Gastroesophageal sphincter (tissue), 4 donors: ENCODE measurements around the gene B9D1. TPM values are rescaled to one million over a fixed set of nuclear protein-coding genes. Genes with fewer than 3 reads are reported as not detected.

Experiments
- ATAC-seq: fragments of 150-250 bp; one replicate; pipeline ENCODE4 v1.9.1; 2016; ENCODE audit warnings: mild to moderate bottlenecking, moderate library complexity
- H3K27ac ChIP-seq, 4 donors: fragments of 200-600 bp; sonication (generic) in 3 of 4; 1 replicate in 3 of 4; 2 replicates in 1 of 4; pipeline ENCODE4 v1.5.1; 2016 to 2019
- H3K27me3 ChIP-seq: fragments of 200-600 bp; sonication (generic); one replicate; pipeline ENCODE4 v1.5.1; 2019
- H3K36me3 ChIP-seq, 2 donors: fragments of 200-600 bp; sonication (generic); one replicate each; pipeline ENCODE4 v1.5.1; 2019; ENCODE audit warnings: control low read depth in 1 of 2
- H3K4me1 ChIP-seq, 3 donors: fragments of 200-600 bp; sonication (generic); 1 replicate in 2 of 3; 2 replicates in 1 of 3; pipeline ENCODE4 v1.5.1; 2016 to 2019; ENCODE audit warnings: control low read depth in 2 of 3
- H3K4me3 ChIP-seq, 2 donors: fragments of 200-600 bp; sonication (generic); one replicate each; pipeline ENCODE4 v1.5.1; 2019; ENCODE audit warnings: mild to moderate bottlenecking in 1 of 2, moderate library complexity in 1 of 2
- H3K9me3 ChIP-seq, 3 donors: fragments of 200-600 bp; sonication (generic); one replicate each; pipeline ENCODE4 v1.5.1; 2017 to 2019; ENCODE audit warnings: control low read depth in 2 of 3
- EP300 ChIP-seq: sonication (generic); formaldehyde crosslinking; IDR thresholded peaks from one replicate; pipeline ENCODE4 v1.6.1; 2017; ENCODE audit warnings: antibody characterized with exemption, mild to moderate bottlenecking
- POLR2A ChIP-seq, 2 donors: fragments of 450-650 bp; IDR thresholded peaks; one replicate each; pipeline ENCODE4 v1.6.1; 2017; ENCODE audit warnings: antibody characterized with exemption in 2 of 2, mild to moderate bottlenecking in 2 of 2, moderate library complexity in 1 of 2
- POLR2AphosphoS5 ChIP-seq: sonication (generic); formaldehyde crosslinking; IDR thresholded peaks from one replicate; pipeline ENCODE4 v1.6.1; 2017; ENCODE audit warnings: antibody characterized with exemption
- WGBS, 2 donors: methylation state at CpG; one replicate each; pipeline ENCODE4 v1.1.5; 2018; ENCODE audit warnings: low coverage in 1 of 2; 5-methylcytosine and 5-hydroxymethylcytosine counted together
- total RNA-seq, 4 donors: library from RNA; depleted of rRNA; stranded (reverse); fragments of >200 nt; gene quantifications; one replicate each; pipeline ENCODE4 v1.1.0, GENCODE V29; 2016
- TF ChIP-seq, protein P1 (sequence below), 4 experiments: fragments of 200-600 bp in 2 of 4; fragments of 450-650 bp in 2 of 4; sonication (generic) in 1 of 4; IDR thresholded peaks; one replicate each; pipeline ENCODE4 v1.5.1; 2017 to 2019; ENCODE audit warnings: antibody characterized with exemption in 4 of 4, mild to moderate bottlenecking in 2 of 4, moderate library complexity in 2 of 4

B9D1 gene
- total RNA-seq, 4 donors from 2014 or later, result 10.5 to 30.2 (median 16.2) TPM

DNA sequence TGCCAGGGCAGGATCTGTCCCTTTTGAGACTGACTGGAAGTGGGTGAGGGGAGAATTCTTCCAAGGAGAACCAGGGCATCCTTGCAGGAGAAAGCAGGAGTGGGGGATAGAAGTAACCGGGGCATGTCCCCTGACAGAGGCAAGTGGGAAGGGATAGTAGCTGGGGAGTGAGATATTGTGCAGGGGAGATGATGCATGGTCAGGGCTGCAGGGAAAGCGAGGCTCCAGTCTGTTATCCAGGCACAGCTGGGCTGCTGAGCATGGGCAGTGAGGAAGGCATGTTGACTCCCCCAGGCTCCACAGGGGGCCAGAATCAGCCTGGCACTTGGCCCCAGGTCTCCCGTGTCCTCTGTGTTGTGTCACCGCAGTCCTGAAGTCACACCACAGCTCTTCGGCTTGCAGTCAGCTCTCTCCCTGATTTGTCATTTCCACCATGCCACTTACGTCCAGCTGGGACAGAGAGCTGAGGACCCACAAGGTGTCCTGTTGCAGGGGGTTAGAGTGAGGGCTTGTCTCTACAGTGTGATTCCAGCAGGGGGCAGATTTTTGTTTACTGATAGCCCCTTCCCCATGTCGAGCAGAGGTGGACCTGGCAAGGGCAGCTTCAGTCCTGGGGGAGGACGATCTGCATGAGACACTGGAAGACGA lies 40.9 kb downstream of the B9D1 start:
- 66 to 100% methylated on average over 2 to 6 of the region's 9 CpGs for WGBS, 2 donors
- TF ChIP-seq EP300, result no peak
- TF ChIP-seq, protein P1, sequence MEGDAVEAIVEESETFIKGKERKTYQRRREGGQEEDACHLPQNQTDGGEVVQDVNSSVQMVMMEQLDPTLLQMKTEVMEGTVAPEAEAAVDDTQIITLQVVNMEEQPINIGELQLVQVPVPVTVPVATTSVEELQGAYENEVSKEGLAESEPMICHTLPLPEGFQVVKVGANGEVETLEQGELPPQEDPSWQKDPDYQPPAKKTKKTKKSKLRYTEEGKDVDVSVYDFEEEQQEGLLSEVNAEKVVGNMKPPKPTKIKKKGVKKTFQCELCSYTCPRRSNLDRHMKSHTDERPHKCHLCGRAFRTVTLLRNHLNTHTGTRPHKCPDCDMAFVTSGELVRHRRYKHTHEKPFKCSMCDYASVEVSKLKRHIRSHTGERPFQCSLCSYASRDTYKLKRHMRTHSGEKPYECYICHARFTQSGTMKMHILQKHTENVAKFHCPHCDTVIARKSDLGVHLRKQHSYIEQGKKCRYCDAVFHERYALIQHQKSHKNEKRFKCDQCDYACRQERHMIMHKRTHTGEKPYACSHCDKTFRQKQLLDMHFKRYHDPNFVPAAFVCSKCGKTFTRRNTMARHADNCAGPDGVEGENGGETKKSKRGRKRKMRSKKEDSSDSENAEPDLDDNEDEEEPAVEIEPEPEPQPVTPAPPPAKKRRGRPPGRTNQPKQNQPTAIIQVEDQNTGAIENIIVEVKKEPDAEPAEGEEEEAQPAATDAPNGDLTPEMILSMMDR (IDR thresholded peaks at IDR 0.05), result peak in 1 of 4 experiments; percentile 10

DNA sequence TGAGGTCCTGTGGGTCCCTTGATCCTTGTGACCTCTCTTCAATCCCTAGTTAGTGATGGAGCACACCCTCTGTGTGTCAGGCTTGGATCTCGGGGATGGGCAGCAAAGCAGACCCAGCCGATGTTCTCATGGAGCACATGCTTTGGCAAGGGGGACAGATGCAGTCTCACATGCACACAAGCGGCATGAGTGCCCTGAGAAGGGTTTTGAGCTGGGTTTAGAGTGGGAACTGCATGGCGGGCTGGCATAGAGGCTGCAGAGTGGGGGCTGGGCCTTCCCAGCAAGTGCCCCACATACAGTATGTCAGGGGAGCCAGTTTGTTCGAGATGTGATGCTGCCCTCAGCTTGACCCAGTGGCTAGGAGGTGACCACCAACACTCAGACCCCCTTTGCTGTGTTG lies 41.6 kb downstream of the B9D1 start:
- H3K27me3 ChIP-seq, result no peaks in the 10 kb centered on the region
- H3K9me3 ChIP-seq, result no peaks in the 10 kb centered on the region
- H3K27ac ChIP-seq, result no peak overlapping the region
- 70% methylated on average over 2 of the region's 5 CpGs; no CpG with 5 or more reads in 1 of the 2 donors for WGBS, 2 donors
- TF ChIP-seq, protein P1 (IDR thresholded peaks at IDR 0.05), result no peak
- no peak for TF ChIP-seq POLR2AphosphoS5
- no peak for TF ChIP-seq EP300
- ATAC-seq, result no peak
- peaks cover 0 to 17% (median 0%) of the 10 kb centered on the region in 3 donors for H3K4me1 ChIP-seq
- peaks cover 0 to 23% of the 10 kb centered on the region in 2 donors for H3K36me3 ChIP-seq
- H3K4me3 ChIP-seq, result no peak overlapping the region

More for the DNA sequence above, 40.9 kb downstream of the B9D1 start:
- Histone ChIP-seq H3K36me3 (peaks cover 0 to 15% of the 10 kb centered on the region in 2 donors), H3K4me1 (peaks cover 0 to 16% (median 0%) of the 10 kb centered on the region in 3 donors), H3K9me3 (no peaks in the 10 kb centered on the region), H3K4me3 (no peak overlapping the region), H3K27me3 (no peaks in the 10 kb centered on the region), H3K27ac (no peak overlapping the region)
- ATAC-seq, result no peak

DNA sequence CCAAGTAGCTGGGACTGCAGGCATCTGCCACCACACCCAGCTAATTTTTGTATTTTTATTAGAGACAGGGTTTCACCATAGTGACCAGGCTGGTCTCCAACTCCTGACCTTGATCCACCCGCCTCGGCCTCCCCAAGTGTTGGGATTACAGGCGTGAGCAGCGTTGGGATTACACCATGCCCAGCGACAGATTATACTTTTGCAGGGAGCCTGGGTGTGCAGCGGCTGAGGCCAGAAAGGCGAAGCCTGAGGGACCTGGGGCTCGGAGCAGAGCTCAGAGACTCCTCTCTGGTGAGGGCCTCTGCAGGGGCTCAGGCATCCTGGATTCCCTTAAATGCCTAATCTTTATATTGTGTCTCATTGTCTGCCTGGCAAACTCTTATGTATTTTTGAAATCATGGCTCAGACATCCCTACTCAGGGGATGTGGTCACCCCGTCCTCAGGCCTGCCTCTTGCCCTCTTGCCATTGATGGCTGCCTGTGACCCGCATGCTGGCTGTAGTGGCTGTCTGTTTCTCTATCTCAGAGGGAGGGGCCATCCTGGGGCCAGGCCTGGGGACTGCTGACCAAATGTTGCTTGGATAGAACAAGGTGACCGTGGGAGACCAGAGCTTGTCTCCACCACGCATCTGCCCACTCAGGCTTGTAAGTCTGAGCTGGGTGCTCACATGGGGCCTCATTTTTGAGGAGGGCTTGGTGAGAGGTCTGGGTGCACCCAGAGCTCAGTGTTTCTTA lies 42.6 kb downstream of the B9D1 start:
- ATAC-seq, result no peak
- peaks cover 0 to 32% of the 10 kb centered on the region in 2 donors for H3K36me3 ChIP-seq
- no peaks in the 10 kb centered on the region for H3K9me3 ChIP-seq
- TF ChIP-seq POLR2A (IDR thresholded peaks at IDR 0.05), result no peak
- TF ChIP-seq, protein P1 (IDR thresholded peaks at IDR 0.05), result no peak
- no peak overlapping the region for H3K4me3 ChIP-seq
- H3K4me1 ChIP-seq, result peaks cover 0 to 17% (median 0%) of the 10 kb centered on the region in 3 donors
- 80 to 90% methylated on average over 2 to 4 of the region's 12 CpGs for WGBS, 2 donors
- no peaks in the 10 kb centered on the region for H3K27me3 ChIP-seq
- H3K27ac ChIP-seq, result no peak overlapping the region

DNA sequence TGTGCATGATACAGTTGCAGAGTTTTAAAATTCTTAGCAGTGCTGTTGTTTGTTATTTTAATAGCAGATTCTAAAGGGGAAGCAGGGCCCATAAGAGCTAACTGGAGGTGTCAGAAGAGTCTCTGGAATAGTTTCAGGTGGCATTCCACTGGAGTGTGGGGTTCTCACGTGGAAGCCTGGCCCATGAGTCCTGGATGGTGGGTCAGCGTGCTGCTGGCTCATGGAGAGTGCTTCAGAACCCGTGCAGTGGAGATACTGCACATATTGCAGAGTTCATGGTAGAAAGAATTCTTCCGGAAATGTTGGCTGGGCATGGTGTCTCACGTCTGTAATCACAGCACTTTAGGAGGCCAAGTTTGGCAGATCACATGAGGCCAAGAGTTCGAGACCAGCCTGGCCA lies 43.9 kb downstream of the B9D1 start:
- TF ChIP-seq EP300, result no peak
- no peak for TF ChIP-seq POLR2A (IDR thresholded peaks at IDR 0.05)
- Histone ChIP-seq H3K36me3 (peaks cover 0 to 42% of the 10 kb centered on the region in 2 donors), H3K4me3 (no peak overlapping the region), H3K27me3 (no peaks in the 10 kb centered on the region), H3K4me1 (peaks cover 0 to 23% (median 0%) of the 10 kb centered on the region in 3 donors), H3K27ac (no peak overlapping the region), H3K9me3 (no peaks in the 10 kb centered on the region)
- whole genome bisulfite sequencing, 2 donors, result 80 to 83% methylated on average over 1 to 4 of the region's 6 CpGs
- no peak for ATAC-seq

DNA sequence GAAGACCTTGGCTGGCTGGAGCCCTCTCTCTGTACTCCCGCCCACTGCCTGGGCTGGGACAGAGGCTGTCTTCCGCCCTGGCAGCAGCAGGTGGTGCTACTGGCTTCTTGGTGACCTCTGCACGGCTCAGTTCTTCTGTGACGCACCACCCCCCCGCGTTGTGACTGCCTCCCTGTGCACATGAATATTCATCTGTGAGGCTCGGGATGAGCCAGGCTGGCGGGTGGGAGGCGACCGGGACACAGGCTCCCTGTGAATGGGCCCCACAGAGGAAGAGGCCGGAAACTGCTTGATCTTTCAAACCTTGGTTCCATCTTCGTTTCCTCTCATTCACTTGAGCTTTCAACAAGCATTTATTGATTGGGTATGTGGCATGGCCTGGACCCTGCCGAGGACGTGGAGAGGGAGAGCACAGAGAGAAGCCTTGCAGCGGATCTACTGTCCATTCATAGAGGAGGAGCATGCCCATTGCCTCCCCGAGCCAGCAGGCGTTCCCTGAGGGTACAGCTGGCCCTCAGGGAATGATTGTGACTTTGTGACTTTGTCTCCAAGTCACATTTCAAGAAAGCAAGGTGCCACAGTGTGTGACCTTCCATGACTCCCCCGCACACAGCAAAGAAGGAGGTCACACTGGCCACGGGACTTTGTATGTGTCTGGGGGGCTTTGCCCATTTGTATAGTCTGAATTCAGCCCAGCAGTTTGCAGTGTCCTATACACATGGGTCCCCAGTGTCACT lies 45.0 kb downstream of the B9D1 start:
- H3K4me3 ChIP-seq, result no peak overlapping the region
- H3K27me3 ChIP-seq, result no peaks in the 10 kb centered on the region
- H3K4me1 ChIP-seq, result peaks cover 0 to 34% (median 0%) of the 10 kb centered on the region in 3 donors
- TF ChIP-seq, protein P1 (IDR thresholded peaks at IDR 0.05), result peak in 3 of 4 experiments; percentile 8 to 40 (median 31)
- TF ChIP-seq POLR2A (IDR thresholded peaks at IDR 0.05) (no peak), POLR2AphosphoS5 (peak; percentile 26), EP300 (no peak)
- ATAC-seq, result peak; percentile 77
- no peaks in the 10 kb centered on the region for H3K9me3 ChIP-seq
- peak overlapping the region in 3 of 4 donors; percentile 48 to 58 (median 52) for H3K27ac ChIP-seq
- peaks cover 0 to 48% of the 10 kb centered on the region in 2 donors for H3K36me3 ChIP-seq
- 31% methylated on average over 10 of the region's 19 CpGs; no CpG with 5 or more reads in 1 of the 2 donors for WGBS, 2 donors
